HG02571 (cell line): Measurements from ENCODE around the gene TRMT2B.
"Not testable (repeated sequence)": the region's sequence is repeated elsewhere in the genome, so short reads cannot be mapped to it uniquely, and the experiment has no call there.

Experiments used
- ATAC-seq: cut with Tn5 transposase; IDR thresholded peaks from one replicate; pipeline ENCODE4 v1.9.1; 2021; ENCODE audit warnings: mild to moderate bottlenecking, moderate library complexity; ENCODE audit not compliant: unreplicated experiment

The TRMT2B gene

DNA sequence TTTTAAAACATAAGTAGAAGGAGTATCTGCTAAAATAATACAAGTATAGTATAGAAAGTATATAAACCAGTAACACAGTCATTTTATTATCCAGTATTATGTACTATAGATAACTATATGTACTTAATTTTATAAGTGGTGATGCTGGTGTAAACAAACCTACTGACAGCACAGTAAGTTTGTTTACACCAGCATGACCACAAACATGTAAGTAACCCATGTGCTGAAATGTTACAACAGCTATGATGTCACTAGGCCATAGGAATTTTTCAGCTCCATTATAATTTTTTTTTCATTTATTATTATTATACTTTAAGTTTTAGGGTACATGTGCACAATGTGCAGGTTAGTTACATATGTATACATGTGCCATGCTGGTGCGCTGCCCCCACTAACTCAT, 39.9 kb downstream of the TRMT2B start:
- ATAC-seq: not testable (repeated sequence)

DNA sequence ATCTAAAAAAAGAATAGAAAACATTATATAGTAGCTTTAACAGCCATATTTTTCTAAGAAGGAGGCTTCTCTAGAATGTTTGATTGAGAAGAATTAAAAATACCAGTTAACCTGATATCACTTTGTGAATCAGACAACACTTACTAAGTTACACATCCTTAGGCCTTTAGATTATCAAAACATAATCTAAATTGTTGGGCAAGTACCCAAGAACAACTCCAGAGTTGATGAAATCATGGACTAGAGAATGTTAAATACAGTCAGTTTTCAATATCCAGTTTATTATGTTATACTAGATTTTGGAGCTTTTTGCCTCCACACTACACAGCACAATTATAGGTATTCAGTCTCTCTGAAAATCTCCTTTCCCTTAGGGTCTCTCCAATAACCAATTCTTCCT, 42.8 kb downstream of the TRMT2B start:
- ATAC-seq: no peak

DNA sequence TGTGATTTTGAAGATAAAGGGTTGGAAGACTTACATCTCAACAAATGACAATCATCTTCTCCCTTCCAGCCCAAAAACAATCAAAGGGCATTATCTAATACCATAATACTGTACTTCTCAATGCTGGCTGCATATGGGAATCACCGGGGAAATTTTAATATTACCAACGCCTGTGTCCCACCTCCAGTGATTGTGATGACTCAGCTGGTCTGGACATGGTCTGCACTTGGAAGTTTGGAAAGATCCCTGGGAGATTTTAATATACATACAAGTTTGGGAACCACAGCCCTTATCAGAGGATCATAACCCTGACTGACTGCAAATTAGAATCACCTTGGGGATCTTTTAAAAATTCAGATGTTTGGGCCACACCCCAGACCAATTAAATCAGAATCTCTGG, 52.5 kb downstream of the TRMT2B start:
- ATAC-seq: no peak

DNA sequence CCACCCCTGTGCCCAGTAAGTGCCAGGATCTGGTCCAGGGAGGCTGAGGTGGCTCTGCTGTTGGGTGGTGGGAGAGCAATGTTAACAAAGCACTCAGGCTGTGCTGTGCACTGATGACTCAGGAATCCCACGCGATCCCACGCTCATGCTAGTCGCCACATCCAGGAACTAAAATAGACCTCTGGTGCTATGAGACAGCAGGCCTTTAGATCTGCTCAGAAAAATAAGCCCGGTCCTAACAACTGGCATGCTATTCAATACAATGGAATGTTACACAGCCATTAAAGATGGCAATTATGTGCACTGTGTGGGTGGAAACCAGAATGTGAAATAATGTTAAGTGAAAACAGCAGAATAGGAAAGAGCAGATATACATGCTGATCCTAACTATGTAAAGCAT, 56.4 kb downstream of the TRMT2B start:
- no peak for ATAC-seq

GRCh38 chrX:100994352-100995281, 57.3 kb downstream of the TRMT2B start:
- ATAC-seq: peak; percentile 68

DNA sequence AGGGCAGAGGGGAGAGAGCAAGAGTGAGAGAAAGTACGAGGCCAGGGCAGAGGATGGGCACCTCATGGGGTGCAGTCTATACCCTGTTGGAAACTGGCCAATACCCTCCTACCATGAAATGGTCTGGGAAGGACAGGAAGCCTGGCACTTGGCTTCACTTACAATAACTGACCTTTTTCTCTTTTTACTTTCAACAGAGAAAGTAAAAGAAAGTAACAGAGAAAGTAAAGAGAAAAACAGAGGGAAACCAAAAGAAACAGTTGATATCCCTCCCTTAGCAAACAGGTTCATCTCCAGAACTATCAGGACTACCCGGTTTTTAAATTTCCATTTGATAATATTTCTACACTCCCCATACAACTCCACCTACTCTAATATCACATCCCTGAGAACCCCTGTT, 61.8 kb downstream of the TRMT2B start:
- no peak for ATAC-seq

DNA sequence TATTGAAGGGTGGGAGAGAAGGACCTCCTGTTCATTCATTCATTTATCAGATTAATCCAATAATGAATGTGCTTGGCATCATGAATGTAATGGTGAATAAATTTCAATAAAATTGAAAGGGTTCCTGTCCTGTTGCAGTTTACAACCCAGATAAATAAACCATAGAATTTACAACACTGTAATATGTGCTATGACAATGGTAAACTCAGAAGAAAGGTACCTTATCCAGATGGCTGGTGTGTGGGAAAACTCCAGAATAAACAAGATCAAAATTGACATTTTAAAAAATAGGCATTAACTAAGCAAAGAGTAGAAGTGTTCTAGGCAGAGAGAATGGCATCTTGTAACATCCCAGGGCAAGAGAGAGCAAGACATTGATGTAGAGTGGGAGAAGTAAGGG, 67.1 kb downstream of the TRMT2B start:
- ATAC-seq: no peak

DNA sequence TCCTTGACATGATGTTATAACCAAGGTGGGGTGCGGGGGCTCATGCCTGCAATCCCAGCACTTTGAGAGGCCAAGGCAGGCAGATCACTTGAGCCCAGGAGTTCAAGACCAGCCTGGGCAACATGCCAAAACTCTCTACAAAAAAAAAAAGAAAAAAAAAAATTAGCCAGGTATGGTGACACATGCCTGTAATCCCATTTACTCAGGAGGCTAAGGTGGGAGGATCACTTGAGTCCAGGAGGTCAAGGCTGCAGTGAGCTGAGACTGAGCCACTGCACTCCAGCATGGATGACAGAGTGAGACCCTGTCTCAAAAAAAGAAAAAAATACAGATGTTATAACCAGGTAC, 70.4 kb downstream of the TRMT2B start:
- ATAC-seq: not testable (repeated sequence)

- ATAC-seq: no peak
Observed at GRCh38 chrX:100980608-100981497, 71.1 kb downstream of the TRMT2B start.

DNA sequence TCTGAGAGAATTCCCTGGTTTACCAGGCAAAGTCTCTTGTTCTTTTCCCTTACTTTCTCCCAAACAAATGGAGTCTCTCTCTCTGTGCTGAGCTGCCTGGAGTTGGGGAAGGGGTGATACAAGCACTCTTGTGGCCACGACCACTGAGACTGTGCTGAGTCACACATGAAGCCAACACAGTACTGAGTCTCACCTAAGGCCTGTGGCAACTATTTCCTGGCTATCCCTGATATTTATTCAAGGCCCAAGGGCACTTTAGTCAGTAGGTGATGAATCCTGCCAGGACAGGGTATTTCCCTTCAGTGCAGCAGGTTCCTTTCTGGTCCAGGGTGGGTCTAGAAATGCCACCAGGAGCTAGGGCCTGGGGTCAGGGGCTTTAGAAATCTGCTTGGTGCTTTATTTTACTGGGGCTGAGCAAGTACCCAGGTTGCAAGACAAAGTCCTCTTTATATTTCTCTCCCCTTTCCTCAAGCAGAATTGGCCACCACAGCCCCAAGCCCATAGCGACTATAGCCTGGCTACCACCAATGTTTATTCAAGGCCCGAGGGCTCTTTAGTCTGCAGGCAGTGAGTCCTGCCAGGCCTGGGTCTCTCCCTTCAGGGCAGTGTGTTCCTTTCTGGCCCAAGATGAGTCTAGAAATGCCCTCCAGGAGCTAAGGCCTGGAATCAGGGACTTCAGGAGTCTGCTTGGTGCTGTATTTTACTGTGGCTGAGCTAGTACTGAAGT, 71.9 kb downstream of the TRMT2B start:
- ATAC-seq: no peak

DNA sequence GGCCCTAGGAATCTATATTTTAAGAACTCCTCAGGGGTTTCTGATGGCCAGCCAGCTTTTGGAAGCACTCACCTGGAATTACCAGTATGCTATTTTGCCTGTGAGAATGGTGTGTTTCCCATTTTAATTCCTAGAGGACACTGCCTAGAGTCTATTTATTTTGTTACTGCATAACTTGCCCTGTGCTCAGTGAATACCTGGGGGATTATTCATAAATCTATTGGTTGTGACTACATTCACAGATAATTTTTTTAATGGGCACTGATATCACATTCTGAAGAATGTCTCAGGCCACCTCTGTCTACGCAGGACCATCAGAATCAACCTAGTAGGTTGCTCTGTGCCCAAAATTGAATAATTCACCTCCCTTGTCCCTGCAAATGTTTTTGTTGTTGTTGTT, 75.7 kb downstream of the TRMT2B start:
- no peak for ATAC-seq

- no peak for ATAC-seq
Observed at GRCh38 chrX:100975212-100975611, 76.7 kb downstream of the TRMT2B start.

GRCh38 chrX:100973411-100973810, 78.5 kb downstream of the TRMT2B start:
- ATAC-seq: no peak

- ATAC-seq: no peak
Observed at GRCh38 chrX:100969936-100970335, 82.0 kb downstream of the TRMT2B start.

GRCh38 chrX:100969408-100969807, 82.5 kb downstream of the TRMT2B start, which contains the start of gene ARL13A:
Gene ARL13A (plus strand): TSS chrX:100969708. CDS start chrX:100973690, 3,982 bp downstream.
- no peak for ATAC-seq

DNA sequence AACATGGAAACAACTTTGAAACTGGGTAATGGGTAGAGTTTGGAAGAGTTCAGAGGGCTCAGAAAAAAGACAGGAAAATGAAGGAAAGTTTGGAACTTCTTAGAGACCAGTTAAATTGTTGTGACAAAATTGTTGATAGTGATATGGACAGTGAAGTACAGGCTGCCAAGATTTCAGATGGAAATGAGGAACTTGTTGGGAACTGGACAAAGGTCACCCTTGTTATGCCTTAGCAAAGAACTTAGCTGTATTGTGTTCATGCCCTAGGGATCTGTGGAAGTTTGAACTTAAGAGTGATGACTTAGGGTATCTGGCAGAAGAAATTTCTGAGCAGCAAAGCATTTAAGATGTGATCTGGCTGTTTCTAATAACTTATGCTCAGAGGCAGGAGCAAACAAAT, 87.5 kb downstream of the TRMT2B start:
- ATAC-seq: no peak

- no peak for ATAC-seq
Observed at GRCh38 chrX:100962811-100963210, 89.1 kb downstream of the TRMT2B start.
